Colonic mucosa (tissue), 4 donors: ENCODE measurements around the gene KRIT1. TPM values are rescaled to one million over a fixed set of nuclear protein-coding genes. Genes with fewer than 3 reads are reported as not detected.
"Not testable (repeated sequence)": the region's sequence is repeated elsewhere in the genome, so short reads cannot be mapped to it uniquely, and the experiment has no call there.

Experiments used
- DNase-seq: peaks from one replicate; pipeline ENCODE4 v3.0.0-alpha.2; 2020
- H3K27ac ChIP-seq: fragments of 200-600 bp; one replicate; pipeline ENCODE4 v1.8.0; 2021
- H3K27me3 ChIP-seq: fragments of 200-600 bp; one replicate; pipeline ENCODE4 v1.8.0; 2021
- H3K36me3 ChIP-seq: fragments of 200-600 bp; one replicate; pipeline ENCODE4 v1.8.0; 2021
- H3K4me1 ChIP-seq: fragments of 200-600 bp; one replicate; pipeline ENCODE4 v1.8.0; 2021; ENCODE audit warnings: mild to moderate bottlenecking
- H3K4me3 ChIP-seq: fragments of 200-600 bp; one replicate; pipeline ENCODE4 v1.8.0; 2021
- H3K9ac ChIP-seq, 2 donors: one replicate each; pipeline ENCODE4 v1.7.0; 2013; ENCODE audit warnings: control low read depth in 2 of 2, low read depth in 2 of 2, low read length in 2 of 2
- H3K9me3 ChIP-seq: fragments of 200-600 bp; one replicate; pipeline ENCODE4 v1.8.0; 2021
- CTCF ChIP-seq: fragments of 200-600 bp; IDR thresholded peaks from one replicate; pipeline ENCODE4 v1.8.0; 2022; ENCODE audit warnings: antibody characterized with exemption, mild to moderate bottlenecking
- intact Hi-C: fragments of 100-400 bp; cut with DNase I; formaldehyde crosslinking; loops from one replicate; pipeline ENCODE4 v1.14.1; 2022
- total RNA-seq, 2 donors: library from RNA; stranded (reverse); fragmentation: NEBNext Ultra II Directional in 1 of 2; extraction: Animal tissue kit (Norgen Biotek cat#: 25700) in 1 of 2; gene quantifications; one replicate each; pipeline ENCODE4 v1.2.1, GENCODE V29; 2021
- donor health status: healthy.
- donor health status: DM: no; HTN: no; CAD: no.
- donor health status: DM: no; HTN: no; CAD: no.

The KRIT1 gene
- total RNA-seq, 2 donors from 2014 or later, result 27.4 to 27.5 TPM

DNA sequence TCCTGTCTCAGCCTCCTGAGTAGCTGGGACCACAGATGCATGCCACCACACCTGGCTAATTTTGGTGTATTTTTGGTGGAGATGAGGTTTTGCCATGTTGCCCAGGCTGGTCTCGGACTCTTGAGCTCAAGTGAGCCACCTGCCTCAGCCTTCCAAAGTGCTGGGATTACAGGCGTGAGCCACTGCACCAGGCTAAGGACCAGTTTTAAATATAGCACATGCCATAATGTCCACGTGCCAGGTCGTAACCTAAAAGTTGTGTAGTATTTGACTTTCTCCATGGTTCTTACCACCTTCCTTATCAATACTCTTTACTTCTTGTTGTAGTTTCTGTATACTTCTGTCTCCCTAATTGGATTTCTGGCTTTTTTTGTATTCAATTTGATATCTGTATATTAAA lies 13.3 kb upstream of the KRIT1 start:
- intact Hi-C loops, result no loop called here
- no peak overlapping the region for H3K9ac ChIP-seq

GRCh38 chr7:92255308-92255707 lies 9.6 kb upstream of the KRIT1 start:
- Histone ChIP-seq H3K4me3 (no peak overlapping the region), H3K4me1 (no peaks in the 10 kb centered on the region), H3K27ac (no peak overlapping the region), H3K9ac (no peak overlapping the region), H3K36me3 (no peaks in the 10 kb centered on the region), H3K9me3 (no peaks in the 10 kb centered on the region), H3K27me3 (no peaks in the 10 kb centered on the region)
- intact Hi-C loops, result no loop called here
- no peak for DNase-seq
- no peak for TF ChIP-seq CTCF

More for the DNA sequence above, 13.3 kb upstream of the KRIT1 start:
- H3K36me3 ChIP-seq, result no peaks in the 10 kb centered on the region
- DNase-seq, result no peak
- H3K4me1 ChIP-seq, result no peaks in the 10 kb centered on the region
- H3K27me3 ChIP-seq, result no peaks in the 10 kb centered on the region
- H3K9me3 ChIP-seq, result no peaks in the 10 kb centered on the region
- no peak overlapping the region for H3K27ac ChIP-seq
- no peak overlapping the region for H3K4me3 ChIP-seq
- TF ChIP-seq CTCF, result no peak

DNA sequence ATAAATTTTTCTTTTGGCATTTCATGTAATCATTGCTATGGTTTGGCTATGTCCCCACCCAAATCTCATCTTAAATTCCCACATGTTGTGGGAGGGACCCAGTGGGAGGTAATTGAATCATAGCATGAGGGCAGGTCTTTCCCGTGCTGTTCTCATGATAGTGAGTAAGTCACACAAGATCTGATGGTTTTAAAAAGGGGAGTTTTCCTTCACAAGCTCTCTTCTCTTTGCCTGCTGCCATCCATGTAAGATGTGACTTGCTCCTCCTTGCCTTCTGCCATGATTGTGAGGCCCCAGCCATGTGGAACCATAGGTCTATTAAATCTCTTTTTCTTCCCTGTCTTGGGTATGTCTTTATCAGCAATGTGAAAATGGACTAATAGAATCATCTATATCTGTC lies 9.1 kb upstream of the KRIT1 start:
- H3K9ac ChIP-seq, H3K27ac ChIP-seq, H3K36me3 ChIP-seq, H3K27me3 ChIP-seq, H3K9me3 ChIP-seq, DNase-seq, H3K4me3 ChIP-seq, intact Hi-C loops, H3K4me1 ChIP-seq: not testable (repeated sequence)

DNA sequence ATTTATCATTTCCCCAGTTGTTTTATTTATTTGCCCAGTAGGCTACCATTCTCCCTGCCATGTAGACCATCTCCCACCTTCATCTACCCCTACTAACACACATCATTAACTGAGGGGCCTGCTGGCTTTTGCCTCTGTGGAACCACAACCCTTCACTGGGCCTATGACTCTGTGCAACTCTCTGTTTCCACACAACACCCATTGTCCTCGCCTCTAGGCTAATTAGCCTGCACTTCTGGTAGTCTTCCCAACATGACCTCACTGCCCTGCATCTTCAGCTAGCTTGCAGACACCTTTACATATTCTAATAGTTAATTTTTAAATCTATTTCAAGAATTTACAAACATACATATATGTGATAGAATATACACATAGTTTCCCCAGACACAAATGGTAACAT lies 7.5 kb upstream of the KRIT1 start:
- Histone ChIP-seq H3K9ac (no peak overlapping the region), H3K4me1 (no peaks in the 10 kb centered on the region), H3K36me3 (no peaks in the 10 kb centered on the region), H3K27ac (no peak overlapping the region), H3K9me3 (no peaks in the 10 kb centered on the region), H3K27me3 (no peaks in the 10 kb centered on the region), H3K4me3 (no peak overlapping the region)
- intact Hi-C loops, result no loop called here
- no peak for DNase-seq
- no peak for TF ChIP-seq CTCF

- Histone ChIP-seq H3K9me3 (no peaks in the 10 kb centered on the region), H3K27ac (no peak overlapping the region), H3K36me3 (no peaks in the 10 kb centered on the region), H3K9ac (no peak overlapping the region), H3K4me1 (peaks cover 10% of the 10 kb centered on the region), H3K4me3 (no peak overlapping the region), H3K27me3 (no peaks in the 10 kb centered on the region)
- no peak for DNase-seq
- TF ChIP-seq CTCF, result no peak
- intact Hi-C loops, result no loop called here
These were observed 5.5 kb upstream of the KRIT1 start for GRCh38 chr7:92251181-92251580.

- Histone ChIP-seq H3K4me1 (peaks cover 10% of the 10 kb centered on the region), H3K27me3 (no peaks in the 10 kb centered on the region), H3K9me3 (no peaks in the 10 kb centered on the region), H3K4me3 (no peak overlapping the region), H3K9ac (no peak overlapping the region), H3K27ac (no peak overlapping the region), H3K36me3 (no peaks in the 10 kb centered on the region)
- intact Hi-C loops, result no loop called here
- DNase-seq, result no peak
- no peak for TF ChIP-seq CTCF
These were observed 4.9 kb upstream of the KRIT1 start for GRCh38 chr7:92250603-92251002.
